SK-N-SH (cell line): Measurements from ENCODE around the gene TRAPPC12.
"Not testable (repeated sequence)": the region's sequence is repeated elsewhere in the genome, so short reads cannot be mapped to it uniquely, and the experiment has no call there.

ENCODE experiments used
- ELF1 ChIP-seq: IDR thresholded peaks from 2 replicates; pipeline ENCODE4 v1.4.0; 2012
- FOXM1 ChIP-seq: IDR thresholded peaks from 2 replicates; pipeline ENCODE4 v1.4.0; 2012; ENCODE audit warnings: low read depth, mild to moderate bottlenecking
- POLR2AphosphoS5 ChIP-seq: IDR thresholded peaks from 2 replicates; pipeline ENCODE4 v1.6.1; 2012; ENCODE audit warnings: low read depth, low read length
- RAD21 ChIP-seq: IDR thresholded peaks from 2 replicates; pipeline ENCODE4 v1.6.1; 2012; ENCODE audit warnings: mild to moderate bottlenecking, low read length
- RFX5 ChIP-seq: IDR thresholded peaks from 2 replicates; pipeline ENCODE4 v1.6.1; 2012; ENCODE audit warnings: mild to moderate bottlenecking, improper control_type of control experiment, low read length
- TAF1 ChIP-seq: IDR thresholded peaks from 2 replicates; pipeline ENCODE4 v1.6.1; 2012; ENCODE audit warnings: low read depth, mild to moderate bottlenecking, low read length, moderate library complexity, borderline replicate concordance
- USF1 ChIP-seq: IDR thresholded peaks from 2 replicates; pipeline ENCODE4 v1.4.0; 2012; ENCODE audit warnings: low read depth, borderline replicate concordance
- YY1 ChIP-seq: IDR thresholded peaks from 2 replicates; pipeline ENCODE4 v1.4.0; 2012; ENCODE audit warnings: low read depth, mild to moderate bottlenecking
- TF ChIP-seq, protein P1 (sequence below): fragments of 200-600 bp; sonication (generic); IDR thresholded peaks from 2 replicates; pipeline ENCODE4 v1.6.1; 2017; ENCODE audit warnings: antibody characterized with exemption, mild to moderate bottlenecking, moderate library complexity
- TF ChIP-seq, protein P2 (sequence below): IDR thresholded peaks from 2 replicates; pipeline ENCODE4 v1.4.0; 2012; ENCODE audit warnings: low read depth
- TF ChIP-seq, protein P3 (sequence below): IDR thresholded peaks from 2 replicates; pipeline ENCODE4; 2012

- not testable (repeated sequence) for TF ChIP-seq YY1, FOXM1, RAD21, TAF1, ELF1, POLR2AphosphoS5, RFX5, USF1
- TF ChIP-seq, protein P1, sequence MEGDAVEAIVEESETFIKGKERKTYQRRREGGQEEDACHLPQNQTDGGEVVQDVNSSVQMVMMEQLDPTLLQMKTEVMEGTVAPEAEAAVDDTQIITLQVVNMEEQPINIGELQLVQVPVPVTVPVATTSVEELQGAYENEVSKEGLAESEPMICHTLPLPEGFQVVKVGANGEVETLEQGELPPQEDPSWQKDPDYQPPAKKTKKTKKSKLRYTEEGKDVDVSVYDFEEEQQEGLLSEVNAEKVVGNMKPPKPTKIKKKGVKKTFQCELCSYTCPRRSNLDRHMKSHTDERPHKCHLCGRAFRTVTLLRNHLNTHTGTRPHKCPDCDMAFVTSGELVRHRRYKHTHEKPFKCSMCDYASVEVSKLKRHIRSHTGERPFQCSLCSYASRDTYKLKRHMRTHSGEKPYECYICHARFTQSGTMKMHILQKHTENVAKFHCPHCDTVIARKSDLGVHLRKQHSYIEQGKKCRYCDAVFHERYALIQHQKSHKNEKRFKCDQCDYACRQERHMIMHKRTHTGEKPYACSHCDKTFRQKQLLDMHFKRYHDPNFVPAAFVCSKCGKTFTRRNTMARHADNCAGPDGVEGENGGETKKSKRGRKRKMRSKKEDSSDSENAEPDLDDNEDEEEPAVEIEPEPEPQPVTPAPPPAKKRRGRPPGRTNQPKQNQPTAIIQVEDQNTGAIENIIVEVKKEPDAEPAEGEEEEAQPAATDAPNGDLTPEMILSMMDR = not testable (repeated sequence)
- TF ChIP-seq, protein P2, sequence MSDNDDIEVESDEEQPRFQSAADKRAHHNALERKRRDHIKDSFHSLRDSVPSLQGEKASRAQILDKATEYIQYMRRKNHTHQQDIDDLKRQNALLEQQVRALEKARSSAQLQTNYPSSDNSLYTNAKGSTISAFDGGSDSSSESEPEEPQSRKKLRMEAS = not testable (repeated sequence)
- TF ChIP-seq, protein P3, sequence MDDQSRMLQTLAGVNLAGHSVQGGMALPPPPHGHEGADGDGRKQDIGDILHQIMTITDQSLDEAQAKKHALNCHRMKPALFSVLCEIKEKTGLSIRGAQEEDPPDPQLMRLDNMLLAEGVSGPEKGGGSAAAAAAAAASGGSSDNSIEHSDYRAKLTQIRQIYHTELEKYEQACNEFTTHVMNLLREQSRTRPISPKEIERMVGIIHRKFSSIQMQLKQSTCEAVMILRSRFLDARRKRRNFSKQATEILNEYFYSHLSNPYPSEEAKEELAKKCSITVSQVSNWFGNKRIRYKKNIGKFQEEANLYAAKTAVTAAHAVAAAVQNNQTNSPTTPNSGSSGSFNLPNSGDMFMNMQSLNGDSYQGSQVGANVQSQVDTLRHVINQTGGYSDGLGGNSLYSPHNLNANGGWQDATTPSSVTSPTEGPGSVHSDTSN = not testable (repeated sequence)
Observed at GRCh38 chr2:3515438-3515837, 135.9 kb downstream of the TRAPPC12 start.
